Fibroblast of mammary gland (primary cell): Measurements from ENCODE around the gene CD226.

Experiments used
- DNase-seq: peaks from one replicate; pipeline ENCODE4 v3.0.0-alpha.2; 2010; ENCODE audit warnings: low read depth
- H3K4me3 ChIP-seq: 2 replicates; pipeline ENCODE4 v1.5.1; 2011; ENCODE audit warnings: low read depth, mild to moderate bottlenecking, low read length, moderate library complexity; ENCODE audit not compliant: control insufficient read depth
- CTCF ChIP-seq: conservative IDR thresholded peaks from 2 replicates; pipeline ENCODE4 v1.5.1; 2011; ENCODE audit warnings: low read depth, low read length, inconsistent platforms; ENCODE audit not compliant: control insufficient read depth, insufficient read depth

The CD226 gene

GRCh38 chr18:69830189-69830588, 117.5 kb downstream of the CD226 start:
- no peak for TF ChIP-seq CTCF
- no peak for DNase-seq

GRCh38 chr18:69820538-69820937, 127.1 kb downstream of the CD226 start:
- H3K4me3 ChIP-seq: no peak overlapping the region
- no peak for DNase-seq
- TF ChIP-seq CTCF: no peak

More at GRCh38 chr18:69830189-69830588, 117.5 kb downstream of the CD226 start:
- H3K4me3 ChIP-seq: no peak overlapping the region

- no peak overlapping the region for H3K4me3 ChIP-seq
- DNase-seq: no peak
- no peak for TF ChIP-seq CTCF
Observed at GRCh38 chr18:69819460-69819859, 128.2 kb downstream of the CD226 start.

DNA sequence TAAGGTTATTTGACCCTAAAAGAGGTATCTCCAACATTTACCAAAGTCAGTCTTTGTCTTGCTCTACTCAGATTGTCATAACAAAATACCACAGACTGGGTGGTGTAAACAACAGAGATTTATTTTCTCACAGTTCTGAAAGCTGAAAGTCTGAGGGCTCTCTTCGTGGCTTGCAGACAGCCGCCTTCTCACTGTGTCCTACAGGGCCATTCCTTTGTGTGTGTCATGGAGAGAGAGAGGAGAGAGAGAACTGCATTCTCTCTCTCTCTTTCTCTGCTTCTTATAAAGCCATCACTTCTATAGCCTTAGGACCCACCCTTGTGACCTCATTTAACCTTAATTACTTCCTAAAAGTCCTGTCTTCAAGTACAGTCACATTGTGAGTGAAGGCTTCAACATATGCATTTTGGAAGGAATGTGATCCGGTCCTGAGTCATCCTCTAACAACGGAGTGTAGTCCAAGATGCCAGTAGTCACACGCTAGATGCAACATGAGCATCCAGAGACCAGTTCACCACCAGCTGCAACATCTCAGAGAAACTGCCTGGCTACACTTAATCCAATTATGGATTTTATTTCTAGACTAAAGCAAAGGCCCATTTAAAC, 130.2 kb downstream of the CD226 start:
- peak; percentile 80 for DNase-seq
- no peak overlapping the region for H3K4me3 ChIP-seq
- no peak for TF ChIP-seq CTCF

DNA sequence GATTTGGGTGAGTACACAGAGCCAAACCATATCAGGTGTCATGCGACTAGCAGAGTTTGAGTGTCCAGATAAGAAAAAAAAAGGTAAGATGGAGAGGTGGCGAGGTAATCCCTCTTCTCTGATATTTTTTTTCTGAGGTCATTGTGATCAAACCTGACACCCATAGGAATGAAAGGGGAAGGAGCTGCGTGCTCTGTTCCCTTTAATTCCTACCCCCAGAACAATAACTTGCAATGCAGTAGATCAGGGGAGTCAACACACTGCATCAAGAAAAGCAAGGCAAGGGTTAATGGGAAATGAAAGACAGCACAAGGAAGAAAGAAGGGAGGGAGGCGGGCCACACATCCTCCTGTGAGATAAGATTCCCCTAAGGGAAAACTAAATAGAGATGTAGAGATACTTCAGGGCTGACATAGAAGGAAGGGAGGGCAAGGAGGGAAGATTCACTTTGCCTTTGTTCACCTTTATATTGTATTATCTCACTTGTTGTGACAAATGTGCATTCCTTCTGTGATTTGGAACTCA, 132.8 kb downstream of the CD226 start:
- TF ChIP-seq CTCF: no peak
- H3K4me3 ChIP-seq: no peak overlapping the region
- no peak for DNase-seq

DNA sequence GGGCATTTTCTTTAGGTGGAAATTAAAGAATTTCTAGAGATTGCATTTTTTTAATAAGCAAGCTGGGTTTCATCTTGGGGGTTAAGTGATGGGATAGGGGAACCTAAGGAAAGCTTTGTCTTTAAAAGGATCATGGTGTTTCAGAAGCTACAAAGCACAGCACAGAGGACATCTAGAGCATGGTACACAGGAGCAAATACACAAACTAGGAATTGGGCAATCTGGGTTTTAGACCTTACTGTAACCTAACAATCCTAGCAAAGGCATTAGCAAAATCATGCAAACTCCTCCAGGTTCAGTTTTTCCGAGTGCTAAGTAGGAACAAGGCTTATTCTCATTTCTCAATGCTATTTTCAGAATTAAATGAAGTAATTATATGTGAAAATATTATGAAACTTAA, 134.1 kb downstream of the CD226 start:
- no peak overlapping the region for H3K4me3 ChIP-seq
- no peak for DNase-seq
- no peak for TF ChIP-seq CTCF
